ENCODE data around the gene NUS1. TPM values are rescaled to one million over a fixed set of nuclear protein-coding genes. Genes with fewer than 3 reads are reported as not detected.
"Not testable (repeated sequence)": the region's sequence is repeated elsewhere in the genome, so short reads cannot be mapped to it uniquely, and the experiment has no call there.

Gene NUS1
- total and polyA plus RNA-seq, 8 donors, result 12.7 to 56.9 (median 20.3) TPM

DNA sequence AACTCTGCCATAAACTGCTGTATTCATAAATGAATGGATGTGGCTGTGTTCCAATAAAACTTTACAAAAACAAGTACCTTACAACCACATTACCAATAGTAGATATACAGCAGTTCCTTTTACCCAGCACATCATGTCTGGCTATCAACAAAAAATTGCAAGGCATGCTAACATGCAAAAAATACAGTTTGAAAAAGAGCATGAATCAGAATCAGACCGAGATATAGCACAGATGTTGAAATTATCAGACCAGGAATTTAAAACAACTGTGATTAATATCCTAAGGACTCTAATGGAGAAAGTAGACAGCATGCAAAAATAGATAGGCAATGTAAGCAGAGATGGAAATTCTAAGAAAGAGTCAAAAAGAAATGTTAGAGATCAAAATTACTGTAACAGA, 8.4 kb upstream of the NUS1 start:
- TF ChIP-seq POLR2AphosphoS5 (IDR thresholded peaks at IDR 0.05) (no peak), POLR2A (IDR thresholded peaks at IDR 0.05) (no peak), EP300 (IDR thresholded peaks at IDR 0.05) (no peak)
- TF ChIP-seq, protein P1, sequence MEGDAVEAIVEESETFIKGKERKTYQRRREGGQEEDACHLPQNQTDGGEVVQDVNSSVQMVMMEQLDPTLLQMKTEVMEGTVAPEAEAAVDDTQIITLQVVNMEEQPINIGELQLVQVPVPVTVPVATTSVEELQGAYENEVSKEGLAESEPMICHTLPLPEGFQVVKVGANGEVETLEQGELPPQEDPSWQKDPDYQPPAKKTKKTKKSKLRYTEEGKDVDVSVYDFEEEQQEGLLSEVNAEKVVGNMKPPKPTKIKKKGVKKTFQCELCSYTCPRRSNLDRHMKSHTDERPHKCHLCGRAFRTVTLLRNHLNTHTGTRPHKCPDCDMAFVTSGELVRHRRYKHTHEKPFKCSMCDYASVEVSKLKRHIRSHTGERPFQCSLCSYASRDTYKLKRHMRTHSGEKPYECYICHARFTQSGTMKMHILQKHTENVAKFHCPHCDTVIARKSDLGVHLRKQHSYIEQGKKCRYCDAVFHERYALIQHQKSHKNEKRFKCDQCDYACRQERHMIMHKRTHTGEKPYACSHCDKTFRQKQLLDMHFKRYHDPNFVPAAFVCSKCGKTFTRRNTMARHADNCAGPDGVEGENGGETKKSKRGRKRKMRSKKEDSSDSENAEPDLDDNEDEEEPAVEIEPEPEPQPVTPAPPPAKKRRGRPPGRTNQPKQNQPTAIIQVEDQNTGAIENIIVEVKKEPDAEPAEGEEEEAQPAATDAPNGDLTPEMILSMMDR (IDR thresholded peaks at IDR 0.05), result no peak
- DNase-seq, result no peak
- Histone ChIP-seq H3K36me3 (no peaks in the 10 kb centered on the region), H3K4me1 (no peaks in the 10 kb centered on the region), H3K27ac (no peak overlapping the region), H3K27me3 (no peaks in the 10 kb centered on the region), H3K9me3 (no peaks in the 10 kb centered on the region), H3K4me3 (no peak overlapping the region)
- 57 to 73% (median 59%) methylated on average over 1 of the region's 1 CpG for WGBS, 5 donors
- intact Hi-C loops (cut with DNase I; ENCODE audit: low total_unique reads), result no loop called here

DNA sequence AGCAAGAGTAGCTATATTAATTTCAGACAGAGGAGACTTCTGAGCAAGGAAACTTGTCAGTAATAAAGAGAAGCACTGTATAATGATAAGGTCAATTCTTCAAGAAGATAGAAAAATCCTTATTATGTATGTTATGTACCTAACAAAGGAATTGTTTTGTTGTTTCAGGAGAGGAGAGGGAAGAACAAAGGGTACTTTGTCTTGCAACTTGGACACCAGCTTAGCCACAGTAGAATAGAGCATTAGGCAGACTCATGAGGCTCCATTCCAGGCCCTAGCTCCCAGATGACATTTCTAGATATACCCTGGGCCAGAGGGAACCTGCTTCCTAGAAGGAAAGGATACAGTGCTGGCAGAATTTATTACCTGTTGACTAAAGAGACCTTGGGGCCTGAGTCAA, 6.5 kb upstream of the NUS1 start:
- no peak for DNase-seq
- no peaks in the 10 kb centered on the region for H3K27me3 ChIP-seq
- intact Hi-C loops (cut with DNase I; ENCODE audit: low total_unique reads), result no loop called here
- H3K27ac ChIP-seq, result no peak overlapping the region
- H3K9me3 ChIP-seq, result no peaks in the 10 kb centered on the region
- no peaks in the 10 kb centered on the region for H3K36me3 ChIP-seq
- no peak overlapping the region for H3K4me3 ChIP-seq
- TF ChIP-seq POLR2A (IDR thresholded peaks at IDR 0.05), result no peak
- no peaks in the 10 kb centered on the region for H3K4me1 ChIP-seq

DNA sequence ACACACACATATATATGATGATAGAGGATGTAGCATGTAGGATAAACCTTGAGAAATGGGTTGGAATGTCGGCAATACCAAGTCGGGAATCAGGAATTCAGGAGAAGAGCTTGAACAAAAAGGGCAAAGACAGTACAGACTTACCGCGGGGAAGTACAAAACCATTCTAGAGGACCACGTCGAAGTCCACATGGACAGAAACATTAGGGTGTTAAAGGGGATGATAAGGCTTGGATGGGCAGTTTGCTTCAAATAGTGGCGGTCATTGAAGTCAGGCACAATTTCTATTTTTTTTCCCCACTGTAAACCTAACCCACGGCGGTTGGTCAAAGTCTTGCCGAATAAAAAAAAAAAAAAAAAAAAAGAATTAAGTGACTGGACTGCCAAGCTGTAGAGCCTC, 766 bp upstream of the NUS1 start:
- 57 to 69% (median 59%) methylated on average over 10 of the region's 10 CpGs for WGBS, 5 donors
- Histone ChIP-seq H3K4me1 (peaks cover 19 to 44% (median 40%) of the 10 kb centered on the region in 4 donors), H3K36me3 (peaks cover 0 to 2% (median 0%) of the 10 kb centered on the region in 4 donors), H3K4me3 (peak overlapping the region; percentile 73 to 87 (median 80)), H3K27me3 (no peaks in the 10 kb centered on the region), H3K9me3 (no peaks in the 10 kb centered on the region), H3K27ac (peak overlapping the region in 4 of 5 donors; percentile 82 to 89 (median 85))
- TF ChIP-seq POLR2AphosphoS5 (IDR thresholded peaks at IDR 0.05), result no peak
- TF ChIP-seq EP300 (IDR thresholded peaks at IDR 0.05), result no peak
- TF ChIP-seq, protein P1 (IDR thresholded peaks at IDR 0.05), result no peak
- TF ChIP-seq POLR2A (IDR thresholded peaks at IDR 0.05), result no peak
- intact Hi-C loops (cut with DNase I; ENCODE audit: low total_unique reads), result no loop called here
- no peak for DNase-seq

- peak overlapping the region; percentile 73 to 87 (median 80) for H3K4me3 ChIP-seq
- H3K4me1 ChIP-seq, result peaks cover 21 to 57% (median 51%) of the 10 kb centered on the region in 4 donors
- H3K36me3 ChIP-seq; H3K9me3 ChIP-seq; H3K27me3 ChIP-seq; intact Hi-C loops (cut with DNase I; ENCODE audit: low total_unique reads): not testable (repeated sequence)
- WGBS, 5 donors, result 0 to 3% (median 0%) methylated on average over 1 to 44 of the region's 62 CpGs
- H3K27ac ChIP-seq, result peak overlapping the region; percentile 82 to 89 (median 86)
- DNase-seq, result peak in 1 of 2 donors; percentile 42
Measured at GRCh38 chr6:117675658-117676301, 511 bp downstream of the NUS1 start.

- H3K4me1 ChIP-seq, result peaks cover 24 to 66% (median 59%) of the 10 kb centered on the region in 4 donors
- H3K4me3 ChIP-seq, result peak overlapping the region; percentile 73 to 87 (median 80)
- peak overlapping the region in 4 of 5 donors; percentile 82 to 89 (median 85) for H3K27ac ChIP-seq
- no peak for DNase-seq
- intact Hi-C loops (cut with DNase I; ENCODE audit: low total_unique reads), result no loop called here
- TF ChIP-seq EP300 (IDR thresholded peaks at IDR 0.05) (no peak), POLR2AphosphoS5 (IDR thresholded peaks at IDR 0.05) (no peak), POLR2A (IDR thresholded peaks at IDR 0.05) (no peak)
- TF ChIP-seq, protein P1 (IDR thresholded peaks at IDR 0.05), result no peak
- no peaks in the 10 kb centered on the region for H3K27me3 ChIP-seq
- no peaks in the 10 kb centered on the region for H3K9me3 ChIP-seq
- 23 to 60% (median 43%) methylated on average over 6 of the region's 6 CpGs for WGBS, 5 donors
- peaks cover 0 to 7% (median 0%) of the 10 kb centered on the region in 4 donors for H3K36me3 ChIP-seq
Measured at GRCh38 chr6:117676577-117677218, 1.4 kb downstream of the NUS1 start.

Measured in stomach (tissue), 9 donors.